Coronary artery (tissue), 2 donors: ENCODE measurements around the gene ANGPT4.

Experiments
- DNase-seq: peaks from one replicate; pipeline ENCODE4 v3.0.0-alpha.2; 2017; ENCODE audit warnings: low spot score
- H3K27ac ChIP-seq, 2 donors: fragments of 200-600 bp; sonication (generic); one replicate each; pipeline ENCODE4 v1.5.1; 2016 to 2019
- H3K4me3 ChIP-seq: fragments of 200-600 bp; sonication (generic); 2 replicates; pipeline ENCODE4 v1.5.1; 2016; ENCODE audit warnings: mild to moderate bottlenecking, moderate library complexity
- TF ChIP-seq, protein P1 (sequence below): fragments of 200-600 bp; sonication (generic); IDR thresholded peaks from one replicate; pipeline ENCODE4 v1.5.1; 2019; ENCODE audit warnings: antibody characterized with exemption

Gene ANGPT4

DNA sequence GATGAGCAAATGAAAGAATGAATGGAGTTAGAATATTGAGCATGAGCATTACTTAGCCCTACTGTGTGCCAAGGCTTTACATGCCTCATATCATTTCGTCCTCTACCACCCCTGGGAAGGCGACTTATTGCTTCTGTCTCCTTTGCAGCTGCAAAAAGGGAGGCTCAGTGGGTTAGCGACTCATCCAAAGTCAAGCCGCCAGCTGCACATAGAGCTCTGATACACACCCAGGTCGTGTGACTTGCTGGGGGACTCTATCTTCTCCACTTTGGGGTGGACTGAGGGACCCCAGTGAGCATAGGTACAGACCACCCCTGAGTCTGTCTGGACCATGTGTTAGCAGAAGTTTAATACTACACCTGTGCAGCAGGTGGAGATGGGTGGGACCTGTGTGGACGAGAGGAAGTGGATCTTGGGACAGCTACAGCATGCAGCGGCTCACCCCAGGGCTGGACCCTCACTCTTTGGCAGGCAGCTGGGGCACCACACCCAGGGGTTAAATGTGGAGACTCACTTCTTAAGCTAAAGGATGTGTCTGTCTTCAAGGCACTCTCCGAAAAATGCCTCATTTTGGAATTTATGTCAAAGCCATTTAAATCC is 36.2 kb upstream of the ANGPT4 start:
- H3K4me3 ChIP-seq, result no peak overlapping the region
- no peak for DNase-seq
- no peak overlapping the region for H3K27ac ChIP-seq
- TF ChIP-seq, protein P1, sequence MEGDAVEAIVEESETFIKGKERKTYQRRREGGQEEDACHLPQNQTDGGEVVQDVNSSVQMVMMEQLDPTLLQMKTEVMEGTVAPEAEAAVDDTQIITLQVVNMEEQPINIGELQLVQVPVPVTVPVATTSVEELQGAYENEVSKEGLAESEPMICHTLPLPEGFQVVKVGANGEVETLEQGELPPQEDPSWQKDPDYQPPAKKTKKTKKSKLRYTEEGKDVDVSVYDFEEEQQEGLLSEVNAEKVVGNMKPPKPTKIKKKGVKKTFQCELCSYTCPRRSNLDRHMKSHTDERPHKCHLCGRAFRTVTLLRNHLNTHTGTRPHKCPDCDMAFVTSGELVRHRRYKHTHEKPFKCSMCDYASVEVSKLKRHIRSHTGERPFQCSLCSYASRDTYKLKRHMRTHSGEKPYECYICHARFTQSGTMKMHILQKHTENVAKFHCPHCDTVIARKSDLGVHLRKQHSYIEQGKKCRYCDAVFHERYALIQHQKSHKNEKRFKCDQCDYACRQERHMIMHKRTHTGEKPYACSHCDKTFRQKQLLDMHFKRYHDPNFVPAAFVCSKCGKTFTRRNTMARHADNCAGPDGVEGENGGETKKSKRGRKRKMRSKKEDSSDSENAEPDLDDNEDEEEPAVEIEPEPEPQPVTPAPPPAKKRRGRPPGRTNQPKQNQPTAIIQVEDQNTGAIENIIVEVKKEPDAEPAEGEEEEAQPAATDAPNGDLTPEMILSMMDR, result no peak

DNA sequence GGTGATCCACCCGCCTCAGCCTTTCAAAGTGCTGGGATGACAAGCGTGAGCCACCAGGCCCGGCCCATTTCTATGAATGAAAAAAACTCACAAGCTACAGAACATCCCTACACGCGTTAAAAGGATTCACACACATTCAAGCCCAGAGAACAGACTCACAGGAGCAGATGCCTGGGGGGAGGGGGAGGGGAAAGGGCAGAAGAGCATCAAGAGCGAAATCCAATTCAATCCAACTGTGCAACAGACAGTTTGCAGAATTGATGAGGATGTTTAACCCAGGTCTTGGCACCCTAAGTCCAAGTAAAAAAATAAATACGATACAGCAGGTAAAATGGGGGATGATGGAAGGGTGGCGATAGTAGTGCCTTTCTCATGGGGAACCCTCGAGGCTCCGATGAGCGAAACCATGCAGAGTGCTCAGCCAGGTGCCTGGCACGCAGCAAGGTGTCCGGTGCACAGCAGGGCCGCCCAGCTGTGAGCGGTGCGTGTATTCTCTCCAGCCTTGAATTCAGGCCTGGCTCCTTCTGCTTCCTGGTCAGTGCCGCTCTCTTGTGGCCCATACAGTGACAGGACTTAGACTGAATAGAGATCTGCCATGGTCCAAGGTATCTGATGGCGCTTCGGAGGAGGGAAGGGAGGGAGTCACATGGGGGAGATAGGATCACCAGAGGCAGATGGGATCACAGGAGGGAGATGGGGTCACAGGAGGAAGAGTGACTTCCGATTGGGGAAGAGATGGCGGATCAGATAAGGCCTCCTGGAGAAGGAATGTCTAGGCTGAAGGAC is 35.4 kb upstream of the ANGPT4 start:
- TF ChIP-seq, protein P1, result no peak
- no peak overlapping the region for H3K4me3 ChIP-seq
- no peak for DNase-seq

DNA sequence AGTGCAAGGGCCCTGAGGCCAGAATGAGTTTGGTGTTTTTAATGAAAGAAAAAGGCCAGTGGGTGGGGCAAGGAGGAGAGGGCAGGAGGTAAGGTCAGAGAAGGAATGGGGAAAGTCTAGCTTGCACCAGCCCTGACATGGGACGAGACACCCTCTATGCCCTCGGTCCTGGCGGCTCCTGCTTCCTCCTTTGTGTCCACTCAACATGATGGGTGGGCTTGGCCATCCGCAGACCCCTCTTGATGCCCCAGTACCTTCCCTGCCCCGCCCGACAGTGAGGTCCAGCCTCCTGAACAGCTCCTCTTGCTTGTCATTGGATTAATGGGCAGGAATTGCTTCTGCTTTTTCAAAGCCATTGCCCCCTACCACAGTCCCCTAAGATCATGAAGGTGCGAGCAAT is 33.6 kb upstream of the ANGPT4 start:
- no peak overlapping the region for H3K27ac ChIP-seq
- no peak for DNase-seq
- H3K4me3 ChIP-seq, result no peak overlapping the region
- TF ChIP-seq, protein P1, result no peak

More for the DNA sequence above, 35.4 kb upstream of the ANGPT4 start:
- no peak overlapping the region for H3K27ac ChIP-seq

DNA sequence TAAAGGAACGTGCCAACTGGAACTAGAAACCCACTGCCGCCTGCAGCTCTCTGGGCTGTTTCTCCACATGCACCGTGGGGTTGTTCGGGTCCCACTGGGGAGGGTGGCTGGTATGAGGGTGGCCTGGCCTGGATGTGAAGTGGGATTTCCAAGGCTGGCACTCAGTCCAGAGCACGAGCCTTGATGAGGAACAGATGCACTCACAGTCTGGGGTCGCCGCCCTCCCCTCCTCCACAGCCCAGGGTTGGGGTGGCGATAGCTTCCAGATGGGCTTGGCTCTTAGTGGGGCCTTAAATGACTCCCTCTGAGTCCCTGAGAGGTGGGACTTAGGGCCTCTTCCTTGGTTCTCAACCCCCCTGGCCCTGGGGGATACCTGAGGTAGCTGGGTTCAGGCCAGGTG is 30.7 kb upstream of the ANGPT4 start:
- peak; percentile 62 for DNase-seq
- Histone ChIP-seq H3K27ac (no peak overlapping the region), H3K4me3 (no peak overlapping the region)
- TF ChIP-seq, protein P1, result no peak

DNA sequence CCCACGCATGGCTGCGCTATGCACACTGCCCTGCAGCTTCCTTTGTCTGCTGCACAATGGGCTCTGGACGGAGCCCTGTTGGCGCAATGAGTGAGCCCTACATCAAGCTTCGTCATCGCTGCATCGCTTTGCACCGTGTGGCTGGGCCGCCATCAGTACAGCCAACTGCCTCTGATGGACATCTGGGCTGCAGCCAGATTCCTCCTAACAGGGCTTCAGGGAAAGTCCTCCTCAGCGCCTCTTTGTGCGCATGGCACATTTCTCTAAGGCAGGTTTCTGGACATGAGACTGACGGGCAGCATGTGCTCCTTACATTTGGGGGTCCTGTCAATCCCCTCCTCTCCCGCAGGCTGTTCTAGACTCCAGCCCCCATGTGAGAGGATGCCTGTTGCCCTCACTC is 29.7 kb upstream of the ANGPT4 start:
- TF ChIP-seq, protein P1, result no peak
- Histone ChIP-seq H3K4me3 (no peak overlapping the region), H3K27ac (no peak overlapping the region)
- peak; percentile 43 for DNase-seq

DNA sequence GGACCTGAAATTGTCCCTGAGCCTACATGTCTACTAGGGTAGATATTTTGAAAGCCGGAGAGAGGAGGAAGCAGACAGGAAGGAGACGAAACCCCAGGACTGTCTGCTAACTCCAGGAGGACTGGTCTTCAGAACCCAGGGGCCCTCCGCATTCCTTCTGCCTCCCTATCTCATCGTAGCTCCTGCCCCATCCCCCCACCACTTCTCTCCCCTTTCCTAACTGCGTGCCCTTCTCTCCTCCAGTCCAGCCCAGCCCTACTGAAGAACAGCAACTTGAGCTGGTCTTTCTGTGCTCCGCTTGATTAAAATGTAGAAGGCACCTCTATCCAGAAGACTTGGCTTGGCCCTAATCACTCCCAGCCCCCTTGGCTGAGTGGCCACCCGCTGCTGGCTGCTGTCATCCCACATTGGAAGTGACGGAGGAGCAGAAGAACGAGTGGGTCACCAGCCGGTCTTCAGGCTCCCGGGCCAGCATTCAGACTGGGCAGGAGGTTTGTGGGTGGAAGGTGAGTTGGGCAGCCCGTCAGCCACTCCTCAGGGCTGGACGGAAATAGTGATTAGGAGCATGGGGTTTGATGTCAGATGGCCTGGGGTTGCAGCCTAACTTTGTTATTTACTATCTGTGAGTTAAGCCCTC is 28.8 kb upstream of the ANGPT4 start:
- TF ChIP-seq, protein P1, result no peak
- Histone ChIP-seq H3K27ac (no peak overlapping the region), H3K4me3 (no peak overlapping the region)
- DNase-seq, result peak; percentile 60
